ENCODE measurements around the gene VSX1. TPM values are rescaled to one million over a fixed set of nuclear protein-coding genes. Genes with fewer than 3 reads are reported as not detected.

The VSX1 gene
- total and polyA plus RNA-seq, 9 of the 15 experiments (the other 6 are each of a cell fraction or from before 2014, with no cell fraction given): not detected

DNA sequence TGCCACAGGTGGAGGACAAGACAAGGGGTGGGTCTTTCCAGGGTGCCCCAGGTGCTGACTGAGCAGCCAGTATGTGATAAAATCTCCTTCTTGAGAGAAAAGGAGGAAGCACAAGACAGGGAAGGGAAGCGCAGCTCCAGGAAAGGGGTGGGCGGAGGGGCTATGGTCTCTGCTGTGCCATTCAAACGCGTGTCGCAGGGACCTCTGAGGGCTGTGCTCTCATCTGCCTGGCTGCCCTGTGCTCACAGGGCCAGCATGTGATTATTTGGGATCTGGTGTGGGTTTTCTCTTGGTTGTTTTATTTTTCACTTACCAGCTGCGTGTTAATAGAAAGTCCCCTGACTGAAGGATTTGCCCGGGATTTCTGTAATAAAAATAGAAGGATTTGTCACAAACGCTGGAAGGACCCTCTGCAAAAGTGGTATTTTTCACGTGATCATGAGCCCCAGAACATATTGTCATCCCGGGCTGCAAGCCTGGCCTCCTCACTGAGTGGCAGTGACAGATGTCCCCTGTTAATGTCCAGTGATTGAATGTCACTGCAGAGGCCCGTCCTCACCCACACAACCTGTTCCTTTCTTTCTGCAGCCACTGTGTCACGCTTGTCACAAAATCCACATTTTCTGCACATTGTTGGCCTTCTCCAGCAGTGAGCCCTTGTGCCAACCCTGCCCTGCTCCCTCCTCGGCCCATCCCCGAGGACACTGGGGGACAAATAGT is 35.0 kb upstream of the VSX1 start:
- H2AFZ ChIP-seq (ENCODE audit: low read depth, low read length): no peak overlapping the region
- no peaks in the 10 kb centered on the region for H3K4me1 ChIP-seq (replicated peaks in 1 of 2; ENCODE audit: control insufficient read depth in 2 of 2, insufficient read depth in 2 of 2, low read length in 2 of 2)
- in situ Hi-C loops (cut with MboI) (no loop called here), intact Hi-C loops (cut with micrococcal nuclease) (no loop called here)
- no peaks in the 10 kb centered on the region for H3K36me3 ChIP-seq (ENCODE audit: control insufficient read depth, insufficient read depth, low read length)
- CTCF ChIA-PET (ENCODE audit: low intra/inter-chr PET ratio): no interaction called here
- no peak for ATAC-seq
- BruUV-seq (replicated peaks): no TSS peak
- POLR2A ChIA-PET: no interaction called here
- no peaks in the 10 kb centered on the region for H4K20me1 ChIP-seq (replicated peaks; ENCODE audit: control insufficient read depth, insufficient read depth, low read length)
- H3K9ac ChIP-seq (ENCODE audit: insufficient read depth in 1 of 2, low read depth in 2 of 2, low read length in 2 of 2): no peak overlapping the region
- H3K27ac ChIP-seq (ENCODE audit: extremely low read depth, low read depth, low read length): no peak overlapping the region
- no peaks in the 10 kb centered on the region for H3K9me1 ChIP-seq (ENCODE audit: control insufficient read depth, insufficient read depth, low read length)
- no peak for DNase-seq (ENCODE audit: extremely low read depth in 1 of 4, low spot score in 3 of 4)
- under 1% methylated on average over 11 of the region's 14 CpGs for WGBS (ENCODE audit: insufficient coverage, low coverage, missing lambda C conversion rate)
- H3K27me3 ChIP-seq (ENCODE audit: control insufficient read depth in 2 of 2, insufficient read depth in 2 of 2, low read length in 2 of 2): peaks cover 0 to 11% of the 10 kb centered on the region in 2 experiments; a peak in 4 of 5 replicates
- no peak overlapping the region for H3K4me2 ChIP-seq (ENCODE audit: insufficient read depth, low read length)
- no peak overlapping the region for H3K4me3 ChIP-seq
- no peaks in the 10 kb centered on the region for H3K9me3 ChIP-seq (replicated peaks; ENCODE audit: control insufficient read depth, insufficient read depth, low read depth, low read length)
- no peaks in the 10 kb centered on the region for H3K79me2 ChIP-seq (ENCODE audit: control insufficient read depth, insufficient read depth, low read length)
- no peak for FAIRE-seq
- TF ChIP-seq PYGO2 (tag; IDR thresholded peaks at IDR 0.05) (no peak), BCOR (IDR thresholded peaks at IDR 0.05) (no peak), PHF8 (IDR thresholded peaks at IDR 0.05; ENCODE audit: borderline replicate concordance, low read length) (no peak), ZNF354B (CRISPR knock-in tag; IDR thresholded peaks at IDR 0.05) (no peak), CREB3 (tag; conservative IDR thresholded peaks at IDR 0.05; ENCODE audit: low read depth) (no peak), ZNF764 (CRISPR knock-in tag; IDR thresholded peaks at IDR 0.05; ENCODE audit: low read depth) (no peak), RFX5 (IDR thresholded peaks at IDR 0.05; ENCODE audit: low read depth, low read length) (no peak), HOMEZ (CRISPR knock-in tag; IDR thresholded peaks at IDR 0.05) (no peak), CBFB (CRISPR knock-in tag; IDR thresholded peaks at IDR 0.05) (no peak), RBM25 (IDR thresholded peaks at IDR 0.05; ENCODE audit: low read depth, low read length, severe bottlenecking) (no peak), ZNF449 (CRISPR knock-in tag; IDR thresholded peaks at IDR 0.05) (no peak), GATAD2B (IDR thresholded peaks at IDR 0.05; ENCODE audit: borderline replicate concordance) (no peak), PKNOX1 (IDR thresholded peaks at IDR 0.05) (no peak), DIDO1 (tag; IDR thresholded peaks at IDR 0.05; ENCODE audit: low read depth) (no peak), ZNF274 (IDR thresholded peaks at IDR 0.05; ENCODE audit: borderline replicate concordance, low read depth, low read length) (no peak), L3MBTL2 (IDR thresholded peaks at IDR 0.05) (no peak)
- TF ChIP-seq, protein P1, sequence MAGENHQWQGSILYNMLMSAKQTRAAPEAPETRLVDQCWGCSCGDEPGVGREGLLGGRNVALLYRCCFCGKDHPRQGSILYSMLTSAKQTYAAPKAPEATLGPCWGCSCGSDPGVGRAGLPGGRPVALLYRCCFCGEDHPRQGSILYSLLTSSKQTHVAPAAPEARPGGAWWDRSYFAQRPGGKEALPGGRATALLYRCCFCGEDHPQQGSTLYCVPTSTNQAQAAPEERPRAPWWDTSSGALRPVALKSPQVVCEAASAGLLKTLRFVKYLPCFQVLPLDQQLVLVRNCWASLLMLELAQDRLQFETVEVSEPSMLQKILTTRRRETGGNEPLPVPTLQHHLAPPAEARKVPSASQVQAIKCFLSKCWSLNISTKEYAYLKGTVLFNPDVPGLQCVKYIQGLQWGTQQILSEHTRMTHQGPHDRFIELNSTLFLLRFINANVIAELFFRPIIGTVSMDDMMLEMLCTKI (IDR thresholded peaks at IDR 0.05; ENCODE audit: partially characterized antibody): no peak

Measured in K562 (cell line).